D341Med (cell line): Measurements from ENCODE around the gene CYP46A1.

Source experiments
- DNase-seq: peaks from one replicate; pipeline ENCODE4 v3.0.0; 2012; ENCODE audit warnings: low spot score

The CYP46A1 gene

DNA sequence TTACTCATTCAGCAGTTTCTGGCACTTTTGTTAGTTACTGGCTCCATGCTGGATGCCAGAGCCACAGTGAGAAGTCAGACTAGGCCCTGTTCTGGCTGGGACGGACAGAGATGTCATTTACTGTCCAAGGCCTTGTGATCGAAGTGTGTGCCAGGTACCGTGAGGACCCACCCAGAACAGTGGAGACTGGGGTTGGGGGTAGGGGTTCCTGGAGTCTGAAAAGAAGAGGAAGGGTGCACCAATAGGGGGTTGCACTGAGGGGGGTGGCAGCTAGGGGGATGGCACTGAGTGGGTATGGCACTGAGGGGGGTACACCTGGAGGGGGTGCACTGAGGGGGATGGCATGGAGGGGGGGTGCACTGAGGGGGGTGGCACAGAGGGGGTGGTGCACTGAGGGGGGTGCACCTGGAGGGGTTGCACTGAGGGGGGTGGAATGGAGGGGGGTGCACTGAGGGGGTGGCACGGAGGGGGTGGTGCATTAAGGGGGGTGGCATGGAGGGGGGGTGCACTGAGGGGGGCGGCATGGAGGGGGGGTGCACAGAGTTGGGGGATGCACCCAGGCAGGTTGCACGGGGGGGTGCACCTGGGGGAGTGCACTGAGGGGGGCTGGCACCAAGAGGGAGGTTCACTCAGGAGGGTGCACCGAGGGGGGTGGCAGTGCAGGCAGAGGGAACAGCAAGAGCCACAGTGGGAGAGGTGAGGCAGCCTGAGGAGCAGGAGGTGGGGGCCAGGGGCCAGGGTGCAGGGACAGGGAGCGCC is 10.6 kb upstream of the CYP46A1 start:
- DNase-seq, result no peak

- no peak for DNase-seq
These were observed 9.9 kb upstream of the CYP46A1 start for GRCh38 chr14:99674064-99674650.

GRCh38 chr14:99674776-99675381 is 9.2 kb upstream of the CYP46A1 start:
- DNase-seq, result no peak

DNA sequence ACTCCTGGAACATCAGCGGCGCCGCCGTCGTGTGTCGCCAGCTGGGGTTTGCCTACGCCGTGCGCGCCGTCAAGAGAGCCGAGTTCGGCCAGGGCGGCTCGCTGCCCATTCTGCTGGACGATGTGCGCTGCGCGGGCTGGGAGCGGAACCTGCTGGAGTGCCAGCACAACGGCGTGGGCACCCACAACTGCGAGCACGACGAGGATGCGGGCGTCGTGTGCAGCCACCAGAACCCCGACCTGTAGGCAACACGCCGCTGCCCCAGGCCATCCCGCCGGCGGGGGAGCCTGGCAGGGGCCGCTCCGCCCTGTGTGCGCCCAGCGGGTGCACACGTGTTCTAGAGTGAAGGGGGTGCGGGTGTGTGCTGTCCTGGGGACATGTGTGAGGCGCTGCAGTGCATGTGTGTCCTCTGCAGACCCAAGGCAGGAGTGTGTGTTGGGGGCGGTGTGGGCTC is 8.7 kb upstream of the CYP46A1 start:
- no peak for DNase-seq

DNA sequence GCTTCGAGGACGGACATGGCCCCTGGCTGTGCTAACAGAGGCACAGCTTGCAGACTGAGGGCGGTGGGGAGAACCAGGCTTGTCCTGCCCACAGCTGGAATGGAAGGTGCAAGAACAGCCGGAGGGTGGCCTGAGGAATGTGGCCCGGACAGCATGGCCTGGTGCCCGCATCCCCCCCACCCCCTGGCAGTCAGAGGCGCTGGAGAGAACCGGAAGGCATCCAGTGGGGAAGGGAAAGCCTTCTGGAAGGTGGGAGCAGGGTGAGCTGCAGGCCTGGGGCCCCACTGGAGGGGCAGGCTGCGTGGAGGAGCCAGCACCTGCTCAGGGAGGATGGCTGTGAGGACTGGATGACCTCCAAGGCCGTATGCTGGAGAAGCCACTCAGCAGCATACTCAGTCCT is 8.1 kb upstream of the CYP46A1 start:
- DNase-seq, result no peak

DNA sequence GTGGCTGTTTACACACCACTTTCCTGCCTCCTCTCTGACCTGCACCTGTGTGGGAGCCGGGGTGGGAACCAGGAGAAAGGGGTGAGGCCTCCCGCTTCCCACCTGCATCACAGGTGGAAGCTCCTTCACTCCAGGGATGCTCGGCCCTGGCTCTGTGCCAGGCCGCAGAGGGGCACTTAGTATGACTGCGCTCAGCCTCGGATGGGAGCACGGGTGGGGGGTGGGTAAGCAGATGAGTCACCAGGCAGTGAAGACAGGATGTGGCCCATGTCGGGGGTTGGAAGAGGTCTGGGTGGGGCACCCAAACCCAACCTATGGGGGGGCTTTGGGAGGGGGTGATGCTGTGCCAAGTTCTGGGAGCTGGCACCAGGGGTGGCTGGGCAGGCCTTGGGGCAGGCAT is 7.4 kb upstream of the CYP46A1 start:
- DNase-seq, result no peak

- peak; percentile 22 for DNase-seq
These were observed 6.6 kb upstream of the CYP46A1 start for GRCh38 chr14:99677231-99678140.

GRCh38 chr14:99678198-99678597 is 5.9 kb upstream of the CYP46A1 start:
- DNase-seq, result no peak

GRCh38 chr14:99679111-99679510 is 5.0 kb upstream of the CYP46A1 start:
- DNase-seq, result no peak

DNA sequence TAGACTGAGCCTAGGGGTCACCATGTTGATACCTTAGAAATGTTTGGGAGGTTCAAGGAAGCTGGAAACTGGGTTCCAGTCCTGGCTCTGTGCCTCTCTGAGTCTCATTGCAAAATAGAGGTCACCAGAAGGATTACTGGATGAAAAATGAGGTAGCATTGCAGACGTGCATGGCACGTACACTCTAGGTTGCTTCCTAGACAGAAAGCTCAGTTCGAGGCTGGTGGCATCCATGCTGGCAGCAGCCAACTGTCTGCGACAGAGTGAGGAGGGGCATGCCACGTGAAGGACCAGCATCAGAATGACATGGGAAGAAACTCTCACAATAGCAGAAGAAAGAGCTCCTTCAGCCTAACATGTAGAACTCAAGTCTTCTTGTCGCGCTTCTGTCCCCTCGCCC is 4.6 kb upstream of the CYP46A1 start:
- no peak for DNase-seq

- DNase-seq, result no peak
These were observed 4.1 kb upstream of the CYP46A1 start for GRCh38 chr14:99679996-99680395.

DNA sequence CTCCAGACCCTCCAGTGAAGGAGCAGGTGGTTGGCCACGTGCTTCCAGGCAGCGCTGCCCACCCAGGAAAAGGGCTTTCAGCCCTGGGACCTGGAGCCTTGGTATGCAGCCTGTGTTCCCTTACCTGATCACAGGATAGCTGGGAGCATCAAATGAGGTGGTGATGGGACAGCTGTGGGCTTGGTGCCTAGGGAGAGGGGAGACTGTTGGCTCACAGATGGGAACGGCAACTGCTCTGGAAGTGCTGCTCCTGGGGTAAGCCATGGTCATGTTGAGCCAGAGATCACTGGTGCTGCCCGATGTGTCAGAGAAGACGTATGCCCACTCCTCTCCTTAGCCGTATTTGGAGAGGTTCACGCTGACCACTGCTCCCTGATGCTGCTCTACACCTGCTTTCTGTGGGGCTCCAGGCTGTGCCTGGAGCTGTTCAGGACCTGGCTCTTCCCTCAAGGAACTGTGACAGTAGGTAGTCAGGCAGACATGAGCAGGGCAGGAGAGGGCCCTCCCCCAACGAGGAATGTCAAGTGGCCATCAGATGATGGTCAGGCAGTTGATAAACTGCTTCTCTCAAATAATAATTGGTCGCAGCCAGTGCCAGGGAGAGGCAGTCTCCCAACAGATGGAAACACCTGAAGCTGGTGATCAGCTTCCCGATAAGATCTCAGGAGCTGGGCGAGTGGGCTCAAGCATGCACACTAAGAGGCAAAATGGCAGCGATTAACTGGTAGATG is 2.8 kb upstream of the CYP46A1 start:
- DNase-seq, result no peak

GRCh38 chr14:99681832-99682148 is 2.3 kb upstream of the CYP46A1 start:
- peak; percentile 15 for DNase-seq

DNA sequence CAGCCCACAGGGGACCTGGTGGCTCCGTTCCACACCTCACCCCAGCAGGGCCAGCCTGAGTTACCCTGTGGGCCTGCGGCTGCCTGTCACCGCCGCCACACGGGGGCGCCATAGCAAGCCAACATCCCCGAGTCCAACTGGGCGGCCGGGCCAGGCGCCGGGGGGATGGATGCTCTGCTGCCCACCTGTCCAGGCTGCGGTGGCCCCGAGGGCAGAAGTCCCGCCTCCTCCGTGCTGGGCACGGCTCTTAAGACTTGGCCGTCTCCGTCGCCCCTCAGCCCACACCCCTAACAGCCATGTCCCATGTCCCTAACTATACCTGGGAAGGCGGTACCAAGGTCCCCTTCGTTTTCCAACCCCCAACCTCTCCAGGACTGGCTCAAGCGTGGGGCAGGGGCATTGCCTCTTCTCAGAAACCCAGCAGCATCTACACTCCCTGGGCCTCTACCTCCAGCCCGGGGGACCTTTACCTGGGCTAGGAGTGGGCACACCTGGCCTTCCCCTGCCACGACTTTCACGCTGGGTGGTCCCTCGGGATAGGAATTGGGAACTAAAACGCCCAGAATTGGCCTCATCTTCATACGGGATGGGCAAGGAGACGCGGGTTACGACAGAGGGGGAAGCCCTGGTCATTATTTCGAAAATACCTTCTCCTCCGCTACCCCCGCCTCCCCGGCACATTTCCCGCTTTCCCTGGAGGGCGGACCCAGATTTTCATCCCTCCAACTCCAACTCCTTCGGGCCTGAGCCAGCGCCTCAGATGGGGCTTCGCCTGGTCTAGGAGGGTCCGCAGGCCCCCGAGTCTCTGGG is 1.1 kb upstream of the CYP46A1 start:
- peak; percentile 90 for DNase-seq

GRCh38 chr14:99684410-99684934 is 374 bp downstream of the CYP46A1 start:
- no peak for DNase-seq

- DNase-seq, result peak; percentile 31
These were observed 1.1 kb downstream of the CYP46A1 start for GRCh38 chr14:99685151-99685591.

GRCh38 chr14:99685596-99685995 is 1.5 kb downstream of the CYP46A1 start:
- no peak for DNase-seq

GRCh38 chr14:99686557-99687283 is 2.6 kb downstream of the CYP46A1 start:
- no peak for DNase-seq

GRCh38 chr14:99687284-99688209 is 3.4 kb downstream of the CYP46A1 start:
- peak; percentile 41 for DNase-seq
